ENCODE measurements around the gene OR51B6. TPM values are rescaled to one million over a fixed set of nuclear protein-coding genes. Genes with fewer than 3 reads are reported as not detected.

OR51B6 gene
- polyA plus RNA-seq, 1 donor (not counting 4 experiments of a cell fraction or from before 2014, with no cell fraction given): not detected

DNA sequence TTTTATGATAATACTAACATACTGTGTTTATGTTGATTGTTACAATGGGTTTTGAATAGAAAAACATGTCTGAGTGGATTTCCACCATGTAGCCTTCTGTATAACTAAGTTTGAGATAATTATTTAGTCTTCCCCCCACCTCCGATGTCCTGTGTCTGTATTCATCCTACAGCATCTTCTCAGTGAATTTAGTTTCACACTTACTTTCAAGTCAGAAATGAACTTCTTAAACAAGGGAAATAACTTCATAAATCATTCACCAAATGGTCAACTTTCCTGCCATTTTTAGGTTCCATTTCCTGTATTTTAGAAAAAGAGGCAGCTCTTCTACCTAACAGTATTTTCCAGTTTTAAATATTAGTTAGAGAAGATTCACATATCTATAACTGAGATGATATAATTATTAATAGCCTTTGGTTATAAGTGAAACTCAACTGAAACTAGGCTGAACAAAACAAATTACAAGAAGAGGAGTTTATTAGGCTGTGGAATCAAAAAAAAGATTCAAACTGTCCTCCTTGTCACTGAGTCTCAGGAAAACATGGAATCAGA lies 11.5 kb upstream of the OR51B6 start:
- Histone ChIP-seq H3K9me1 (ENCODE audit: control insufficient read depth, extremely low read depth, insufficient read depth, low read length) (no peaks in the 10 kb centered on the region), H3K4me2 (ENCODE audit: control insufficient read depth, extremely low read depth, insufficient read depth, low read depth, low read length) (no peak overlapping the region), H3K79me2 (ENCODE audit: control insufficient read depth, insufficient read depth, low read length) (no peaks in the 10 kb centered on the region), H3K27me3 (ENCODE audit: control insufficient read depth, extremely low read depth, insufficient read depth, low read length) (no peaks in the 10 kb centered on the region), H3K36me3 (ENCODE audit: control insufficient read depth in 2 of 2, extremely low read depth in 1 of 2, insufficient read depth in 2 of 2, low read length in 2 of 2) (no peaks in the 10 kb centered on the region), H3K9me3 (ENCODE audit: control insufficient read depth, low read depth, low read length) (no peaks in the 10 kb centered on the region), H3K4me3 (ENCODE audit: control insufficient read depth in 2 of 3, extremely low read depth in 1 of 3, insufficient read depth in 2 of 3, low read depth in 1 of 3, low read length in 3 of 3) (no peak overlapping the region), H2AFZ (ENCODE audit: control insufficient read depth, low read length) (no peak overlapping the region), H3K4me1 (ENCODE audit: control insufficient read depth, extremely low read depth, insufficient read depth, low read length) (no peaks in the 10 kb centered on the region), H3K27ac (ENCODE audit: control insufficient read depth, insufficient read depth, low read length) (no peak overlapping the region), H3K9ac (ENCODE audit: control insufficient read depth, extremely low read depth, insufficient read depth, low read length) (no peak overlapping the region), H4K20me1 (ENCODE audit: control insufficient read depth, extremely low read depth, insufficient read depth, low read length) (no peaks in the 10 kb centered on the region)
- FAIRE-seq (no peak), DNase-seq (ENCODE audit: low read depth, low spot score) (no peak)
- dilution Hi-C loops (cut with MboI; ENCODE audit: extremely low pct_ligation_motif_present, low sequenced_read_pairs): no loop called here
- TF ChIP-seq EZH2 (IDR thresholded peaks at IDR 0.05; ENCODE audit: low read length) (no peak), CTCF (optimal IDR thresholded peaks at IDR 0.05 in 1 of 3, IDR thresholded peaks at IDR 0.05 in 1 of 3, conservative IDR thresholded peaks at IDR 0.05 in 1 of 3; ENCODE audit: extremely low read depth in 1 of 3, insufficient read depth in 2 of 3, low read length in 3 of 3) (no peak)

GRCh38 chr11:5343474-5344335 lies 7.6 kb upstream of the OR51B6 start, which contains the start of gene OR51B5:
OR51B5 (minus strand) TSS chr11:5343524; CDS start chr11:5343524, 0 bp downstream.
- H3K4me2 ChIP-seq (ENCODE audit: control insufficient read depth, extremely low read depth, insufficient read depth, low read depth, low read length): no peak within 1 kb of the TSS
- no peaks in the 10 kb centered on the region for H3K9me1 ChIP-seq (ENCODE audit: control insufficient read depth, extremely low read depth, insufficient read depth, low read length)
- no peaks in the 10 kb centered on the region for H4K20me1 ChIP-seq (ENCODE audit: control insufficient read depth, extremely low read depth, insufficient read depth, low read length)
- FAIRE-seq (no peak), DNase-seq (ENCODE audit: low read depth, low spot score) (no peak)
- H3K4me3 ChIP-seq (ENCODE audit: control insufficient read depth in 2 of 3, extremely low read depth in 1 of 3, insufficient read depth in 2 of 3, low read depth in 1 of 3, low read length in 3 of 3): no peak within 1 kb of the TSS
- TF ChIP-seq EZH2 (IDR thresholded peaks at IDR 0.05; ENCODE audit: low read length): no peak
- H3K4me1 ChIP-seq (ENCODE audit: control insufficient read depth, extremely low read depth, insufficient read depth, low read length): no peaks in the 10 kb centered on the region
- no peaks in the 10 kb centered on the region for H3K36me3 ChIP-seq (ENCODE audit: control insufficient read depth in 2 of 2, extremely low read depth in 1 of 2, insufficient read depth in 2 of 2, low read length in 2 of 2)
- no peaks in the 10 kb centered on the region for H3K27me3 ChIP-seq (ENCODE audit: control insufficient read depth, extremely low read depth, insufficient read depth, low read length)
- H3K9ac ChIP-seq (ENCODE audit: control insufficient read depth, extremely low read depth, insufficient read depth, low read length): no peak within 1 kb of the TSS
- dilution Hi-C loops (cut with MboI; ENCODE audit: extremely low pct_ligation_motif_present, low sequenced_read_pairs): no loop called here
- no peaks in the 10 kb centered on the region for H3K9me3 ChIP-seq (ENCODE audit: control insufficient read depth, low read depth, low read length)
- H3K27ac ChIP-seq (ENCODE audit: control insufficient read depth, insufficient read depth, low read length): no peak within 1 kb of the TSS
- H3K79me2 ChIP-seq (ENCODE audit: control insufficient read depth, insufficient read depth, low read length): no peaks in the 10 kb centered on the region
- H2AFZ ChIP-seq (ENCODE audit: control insufficient read depth, low read length): no peak within 1 kb of the TSS
